ENCODE measurements around the gene EHBP1.

Gene EHBP1

GRCh38 chr2:62996534-62997186, 291.1 kb downstream of the EHBP1 start:
- no peaks in the 10 kb centered on the region for H3K9me3 ChIP-seq (ENCODE audit: control insufficient read depth, insufficient read depth, low read length)

GRCh38 chr2:62998949-62999348, 293.4 kb downstream of the EHBP1 start:
- Histone ChIP-seq H3K27me3 (ENCODE audit: control insufficient read depth, insufficient read depth, low read length) (no peaks in the 10 kb centered on the region), H3K9ac (ENCODE audit: low read depth, low read length) (no peak overlapping the region), H3K36me3 (ENCODE audit: control insufficient read depth, insufficient read depth, low read length) (no peaks in the 10 kb centered on the region), H3K4me3 (ENCODE audit: low read depth, low read length) (no peak overlapping the region), H3K4me1 (ENCODE audit: control insufficient read depth, insufficient read depth, low read length) (no peaks in the 10 kb centered on the region), H3K9me3 (ENCODE audit: control insufficient read depth, insufficient read depth, low read length) (no peaks in the 10 kb centered on the region)

More at GRCh38 chr2:62996534-62997186, 291.1 kb downstream of the EHBP1 start:
- H3K27me3 ChIP-seq (ENCODE audit: control insufficient read depth, insufficient read depth, low read length): no peaks in the 10 kb centered on the region
- H3K4me3 ChIP-seq (ENCODE audit: low read depth, low read length): no peak overlapping the region
- H3K9ac ChIP-seq (ENCODE audit: low read depth, low read length): no peak overlapping the region
- no peaks in the 10 kb centered on the region for H3K4me1 ChIP-seq (ENCODE audit: control insufficient read depth, insufficient read depth, low read length)
- no peaks in the 10 kb centered on the region for H3K36me3 ChIP-seq (ENCODE audit: control insufficient read depth, insufficient read depth, low read length)

- no peaks in the 10 kb centered on the region for H3K36me3 ChIP-seq (ENCODE audit: control insufficient read depth, insufficient read depth, low read length)
These were observed 294.4 kb downstream of the EHBP1 start for GRCh38 chr2:62999905-63000304.

GRCh38 chr2:63000801-63001200, 295.3 kb downstream of the EHBP1 start:
- Histone ChIP-seq H3K9me3 (ENCODE audit: control insufficient read depth, insufficient read depth, low read length) (no peaks in the 10 kb centered on the region), H3K27me3 (ENCODE audit: control insufficient read depth, insufficient read depth, low read length) (no peaks in the 10 kb centered on the region), H3K36me3 (ENCODE audit: control insufficient read depth, insufficient read depth, low read length) (no peaks in the 10 kb centered on the region), H3K4me1 (ENCODE audit: control insufficient read depth, insufficient read depth, low read length) (no peaks in the 10 kb centered on the region), H3K9ac (ENCODE audit: low read depth, low read length) (no peak overlapping the region), H3K4me3 (ENCODE audit: low read depth, low read length) (no peak overlapping the region)

More at GRCh38 chr2:62999905-63000304, 294.4 kb downstream of the EHBP1 start:
- Histone ChIP-seq H3K9ac (ENCODE audit: low read depth, low read length) (no peak overlapping the region), H3K4me1 (ENCODE audit: control insufficient read depth, insufficient read depth, low read length) (no peaks in the 10 kb centered on the region), H3K27me3 (ENCODE audit: control insufficient read depth, insufficient read depth, low read length) (no peaks in the 10 kb centered on the region), H3K9me3 (ENCODE audit: control insufficient read depth, insufficient read depth, low read length) (no peaks in the 10 kb centered on the region), H3K4me3 (ENCODE audit: low read depth, low read length) (no peak overlapping the region)

GRCh38 chr2:63001576-63001975, 296.1 kb downstream of the EHBP1 start:
- Histone ChIP-seq H3K9me3 (ENCODE audit: control insufficient read depth, insufficient read depth, low read length) (no peaks in the 10 kb centered on the region), H3K36me3 (ENCODE audit: control insufficient read depth, insufficient read depth, low read length) (no peaks in the 10 kb centered on the region), H3K9ac (ENCODE audit: low read depth, low read length) (no peak overlapping the region), H3K27me3 (ENCODE audit: control insufficient read depth, insufficient read depth, low read length) (no peaks in the 10 kb centered on the region), H3K4me3 (ENCODE audit: low read depth, low read length) (no peak overlapping the region), H3K4me1 (ENCODE audit: control insufficient read depth, insufficient read depth, low read length) (no peaks in the 10 kb centered on the region)

- H3K4me1 ChIP-seq (ENCODE audit: control insufficient read depth, insufficient read depth, low read length): peaks cover 9% of the 10 kb centered on the region
- no peaks in the 10 kb centered on the region for H3K36me3 ChIP-seq (ENCODE audit: control insufficient read depth, insufficient read depth, low read length)
- no peak overlapping the region for H3K4me3 ChIP-seq (ENCODE audit: low read depth, low read length)
- H3K9me3 ChIP-seq (ENCODE audit: control insufficient read depth, insufficient read depth, low read length): no peaks in the 10 kb centered on the region
- no peak overlapping the region for H3K9ac ChIP-seq (ENCODE audit: low read depth, low read length)
- no peaks in the 10 kb centered on the region for H3K27me3 ChIP-seq (ENCODE audit: control insufficient read depth, insufficient read depth, low read length)
These were observed 297.8 kb downstream of the EHBP1 start for GRCh38 chr2:63003351-63003750.

GRCh38 chr2:63007813-63008458, 302.4 kb downstream of the EHBP1 start:
- Histone ChIP-seq H3K27me3 (ENCODE audit: control insufficient read depth, insufficient read depth, low read length) (no peaks in the 10 kb centered on the region), H3K36me3 (ENCODE audit: control insufficient read depth, insufficient read depth, low read length) (no peaks in the 10 kb centered on the region), H3K9me3 (ENCODE audit: control insufficient read depth, insufficient read depth, low read length) (no peaks in the 10 kb centered on the region), H3K4me3 (ENCODE audit: low read depth, low read length) (no peak overlapping the region), H3K9ac (ENCODE audit: low read depth, low read length) (no peak overlapping the region), H3K4me1 (ENCODE audit: control insufficient read depth, insufficient read depth, low read length) (peaks cover 21% of the 10 kb centered on the region)

GRCh38 chr2:63008838-63009237, 303.3 kb downstream of the EHBP1 start:
- Histone ChIP-seq H3K9ac (ENCODE audit: low read depth, low read length) (no peak overlapping the region), H3K4me3 (ENCODE audit: low read depth, low read length) (no peak overlapping the region), H3K27me3 (ENCODE audit: control insufficient read depth, insufficient read depth, low read length) (no peaks in the 10 kb centered on the region), H3K9me3 (ENCODE audit: control insufficient read depth, insufficient read depth, low read length) (no peaks in the 10 kb centered on the region), H3K4me1 (ENCODE audit: control insufficient read depth, insufficient read depth, low read length) (peaks cover 29% of the 10 kb centered on the region), H3K36me3 (ENCODE audit: control insufficient read depth, insufficient read depth, low read length) (no peaks in the 10 kb centered on the region)

- H3K4me1 ChIP-seq (ENCODE audit: control insufficient read depth, insufficient read depth, low read length): peaks cover 30% of the 10 kb centered on the region
- H3K27me3 ChIP-seq (ENCODE audit: control insufficient read depth, insufficient read depth, low read length): no peaks in the 10 kb centered on the region
- no peaks in the 10 kb centered on the region for H3K36me3 ChIP-seq (ENCODE audit: control insufficient read depth, insufficient read depth, low read length)
- no peak overlapping the region for H3K4me3 ChIP-seq (ENCODE audit: low read depth, low read length)
- H3K9ac ChIP-seq (ENCODE audit: low read depth, low read length): no peak overlapping the region
- H3K9me3 ChIP-seq (ENCODE audit: control insufficient read depth, insufficient read depth, low read length): no peaks in the 10 kb centered on the region
These were observed 304.0 kb downstream of the EHBP1 start for GRCh38 chr2:63009490-63009889.

GRCh38 chr2:63012541-63012940, 307.0 kb downstream of the EHBP1 start:
- H3K4me3 ChIP-seq (ENCODE audit: low read depth, low read length): no peak overlapping the region
- H3K4me1 ChIP-seq (ENCODE audit: control insufficient read depth, insufficient read depth, low read length): peaks cover 28% of the 10 kb centered on the region
- no peaks in the 10 kb centered on the region for H3K36me3 ChIP-seq (ENCODE audit: control insufficient read depth, insufficient read depth, low read length)
- H3K27me3 ChIP-seq (ENCODE audit: control insufficient read depth, insufficient read depth, low read length): no peaks in the 10 kb centered on the region
- H3K9me3 ChIP-seq (ENCODE audit: control insufficient read depth, insufficient read depth, low read length): no peaks in the 10 kb centered on the region
- H3K9ac ChIP-seq (ENCODE audit: low read depth, low read length): no peak overlapping the region

GRCh38 chr2:63013438-63013837, 307.9 kb downstream of the EHBP1 start:
- H3K4me3 ChIP-seq (ENCODE audit: low read depth, low read length): no peak overlapping the region
- H3K9ac ChIP-seq (ENCODE audit: low read depth, low read length): no peak overlapping the region
- no peaks in the 10 kb centered on the region for H3K36me3 ChIP-seq (ENCODE audit: control insufficient read depth, insufficient read depth, low read length)
- peaks cover 21% of the 10 kb centered on the region for H3K4me1 ChIP-seq (ENCODE audit: control insufficient read depth, insufficient read depth, low read length)
- no peaks in the 10 kb centered on the region for H3K9me3 ChIP-seq (ENCODE audit: control insufficient read depth, insufficient read depth, low read length)
- no peaks in the 10 kb centered on the region for H3K27me3 ChIP-seq (ENCODE audit: control insufficient read depth, insufficient read depth, low read length)

- Histone ChIP-seq H3K4me1 (ENCODE audit: control insufficient read depth, insufficient read depth, low read length) (peaks cover 9% of the 10 kb centered on the region), H3K4me3 (ENCODE audit: low read depth, low read length) (no peak overlapping the region), H3K9ac (ENCODE audit: low read depth, low read length) (no peak overlapping the region), H3K36me3 (ENCODE audit: control insufficient read depth, insufficient read depth, low read length) (no peaks in the 10 kb centered on the region), H3K27me3 (ENCODE audit: control insufficient read depth, insufficient read depth, low read length) (no peaks in the 10 kb centered on the region), H3K9me3 (ENCODE audit: control insufficient read depth, insufficient read depth, low read length) (no peaks in the 10 kb centered on the region)
These were observed 309.9 kb downstream of the EHBP1 start for GRCh38 chr2:63015389-63015788.
